Activated CD8-positive, alpha-beta T cell treated with anti-CD3 and anti-CD28 coated beads, Interleukin-2, amount 10 ng/mL, durations not matched to agents 7 days and 5 days (primary cell): ENCODE measurements around the gene PPP1R12C. TPM values are rescaled to one million over a fixed set of nuclear protein-coding genes. Genes with fewer than 3 reads are reported as not detected.
"Not testable (repeated sequence)": the region's sequence is repeated elsewhere in the genome, so short reads cannot be mapped to it uniquely, and the experiment has no call there.

Source experiments
- ATAC-seq: fragments of 150-1000 bp; cut with Tn5 transposase; one replicate; pipeline ENCODE4 v1.10.0; 2021; ENCODE audit warnings: moderate library complexity
- CTCF ChIA-PET: fragments of 350-600 bp; sonication (Branson Sonifier 250); formaldehyde crosslinking; loops from one replicate; lab custom pipeline; 2021; ENCODE audit warnings: antibody characterized with exemption; lab: Charles Lee
- POLR2A ChIA-PET: fragments of 350-600 bp; sonication (Branson Sonifier 250); formaldehyde crosslinking; loops from one replicate; lab custom pipeline; 2021; ENCODE audit warnings: antibody characterized with exemption; lab: Charles Lee
- DNase-seq: peaks from one replicate; pipeline ENCODE4 v3.0.0-alpha.2; 2020
- H3K27ac Mint-ChIP-seq: one replicate; pipeline ENCODE4 v1.8.0; 2021; ENCODE audit warnings: mild to moderate bottlenecking, mixed read lengths
- H3K27me3 Mint-ChIP-seq: one replicate; pipeline ENCODE4 v1.8.0; 2021; ENCODE audit warnings: low read depth, mixed read lengths
- H3K36me3 Mint-ChIP-seq: one replicate; pipeline ENCODE4 v1.8.0; 2021; ENCODE audit warnings: low read depth, mixed read lengths
- H3K4me1 Mint-ChIP-seq: one replicate; pipeline ENCODE4 v1.8.0; 2021; ENCODE audit warnings: low read depth, mixed read lengths
- H3K4me3 Mint-ChIP-seq: one replicate; pipeline ENCODE4 v1.8.0; 2021; ENCODE audit warnings: mild to moderate bottlenecking, mixed read lengths
- H3K9me3 Mint-ChIP-seq: one replicate; pipeline ENCODE4 v1.8.0; 2022; ENCODE audit warnings: mixed read lengths; ENCODE audit not compliant: insufficient read depth
- total RNA-seq, 2 experiments: library from RNA; stranded (reverse); gene quantifications; one replicate each; pipeline ENCODE4 v1.2.3, GENCODE V29; 2021

The PPP1R12C gene
- total RNA-seq, 2 experiments from 2014 or later: 137 to 142 TPM

DNA sequence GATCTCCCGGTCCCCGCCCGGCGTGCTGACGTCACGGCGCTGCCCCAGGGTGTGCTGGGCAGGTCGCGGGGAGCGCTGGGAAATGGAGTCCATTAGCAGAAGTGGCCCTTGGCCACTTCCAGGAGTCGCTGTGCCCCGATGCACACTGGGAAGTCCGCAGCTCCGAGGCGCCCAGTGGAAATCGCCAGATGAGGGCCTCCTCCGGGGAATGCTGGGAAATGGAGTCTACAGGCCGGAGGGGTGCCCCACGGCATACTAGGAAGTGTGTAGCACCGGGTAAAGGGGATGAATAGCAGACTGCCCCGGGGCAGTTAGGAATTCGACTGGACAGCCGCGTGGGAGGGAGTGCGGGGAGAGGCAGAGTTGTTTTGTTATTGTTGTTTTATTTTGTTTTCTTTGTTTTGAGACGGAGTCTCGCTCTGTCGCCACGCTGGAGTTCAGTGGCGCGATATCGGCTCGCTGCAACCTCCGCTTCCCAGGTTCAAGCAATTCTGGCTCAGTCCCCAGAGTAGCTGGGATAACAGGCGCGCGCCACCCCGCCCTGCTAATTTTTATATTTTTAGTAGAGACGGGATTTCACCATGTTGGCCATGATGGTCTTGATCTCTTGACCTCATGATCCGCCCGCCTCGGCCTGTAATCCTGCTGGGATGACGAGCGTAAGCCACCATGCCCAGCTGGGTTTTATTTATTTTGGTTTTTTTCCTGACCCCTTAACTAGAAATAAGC, 390 bp upstream of the PPP1R12C start:
- Mint-ChIP-seq H3K36me3 (peaks cover 16% of the 10 kb centered on the region), H3K27me3 (peaks cover 9% of the 10 kb centered on the region), H3K4me3 (peak overlapping the region; percentile 97), H3K4me1 (peaks cover 39% of the 10 kb centered on the region), H3K9me3 (no peaks in the 10 kb centered on the region), H3K27ac (peak overlapping the region; percentile 91)
- peak; percentile 91 for ATAC-seq
- CTCF ChIA-PET: interaction anchor here (0.6 to 1.1 kb wide), 5 partner anchors 24 to 515 kb away, joined by 3 to 6 read pairs (median 3); no protein-coding TSS in a partner anchor
- POLR2A ChIA-PET: interaction anchor here (0.8 to 1.7 kb wide), 4 partner anchors 37 to 536 kb away, joined by 4 to 6 read pairs (median 4); partner anchors contain the start of genes PPP6R1 and RDH13
- DNase-seq: peak; percentile 98

DNA sequence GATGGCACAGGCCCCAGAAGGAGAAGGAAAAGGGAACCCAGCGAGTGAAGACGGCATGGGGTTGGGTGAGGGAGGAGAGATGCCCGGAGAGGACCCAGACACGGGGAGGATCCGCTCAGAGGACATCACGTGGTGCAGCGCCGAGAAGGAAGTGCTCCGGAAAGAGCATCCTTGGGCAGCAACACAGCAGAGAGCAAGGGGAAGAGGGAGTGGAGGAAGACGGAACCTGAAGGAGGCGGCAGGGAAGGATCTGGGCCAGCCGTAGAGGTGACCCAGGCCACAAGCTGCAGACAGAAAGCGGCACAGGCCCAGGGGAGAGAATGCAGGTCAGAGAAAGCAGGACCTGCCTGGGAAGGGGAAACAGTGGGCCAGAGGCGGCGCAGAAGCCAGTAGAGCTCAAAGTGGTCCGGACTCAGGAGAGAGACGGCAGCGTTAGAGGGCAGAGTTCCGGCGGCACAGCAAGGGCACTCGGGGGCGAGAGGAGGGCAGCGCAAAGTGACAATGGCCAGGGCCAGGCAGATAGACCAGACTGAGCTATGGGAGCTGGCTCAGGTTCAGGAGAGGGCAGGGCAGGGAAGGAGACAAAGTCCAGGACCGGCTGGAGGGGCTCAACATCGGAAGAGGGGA, 1.1 kb downstream of the PPP1R12C start:
- Mint-ChIP-seq H3K27me3 (peaks cover 7% of the 10 kb centered on the region), H3K27ac (peak overlapping the region; percentile 91), H3K4me3 (peak overlapping the region; percentile 89), H3K9me3 (no peaks in the 10 kb centered on the region), H3K4me1 (peaks cover 39% of the 10 kb centered on the region), H3K36me3 (peaks cover 18% of the 10 kb centered on the region)
- ATAC-seq: peak; percentile 59
- DNase-seq: peak; percentile 70
- CTCF ChIA-PET: interaction anchor here (0.8 to 0.9 kb wide), 2 partner anchors 25 to 44 kb away, joined by 3 read pairs; no protein-coding TSS in a partner anchor
- POLR2A ChIA-PET: interaction anchor here (0.6 to 1.4 kb wide), 4 partner anchors 10 to 143 kb away, joined by 3 to 5 read pairs (median 3); partner anchors contain the start of gene PPP6R1

DNA sequence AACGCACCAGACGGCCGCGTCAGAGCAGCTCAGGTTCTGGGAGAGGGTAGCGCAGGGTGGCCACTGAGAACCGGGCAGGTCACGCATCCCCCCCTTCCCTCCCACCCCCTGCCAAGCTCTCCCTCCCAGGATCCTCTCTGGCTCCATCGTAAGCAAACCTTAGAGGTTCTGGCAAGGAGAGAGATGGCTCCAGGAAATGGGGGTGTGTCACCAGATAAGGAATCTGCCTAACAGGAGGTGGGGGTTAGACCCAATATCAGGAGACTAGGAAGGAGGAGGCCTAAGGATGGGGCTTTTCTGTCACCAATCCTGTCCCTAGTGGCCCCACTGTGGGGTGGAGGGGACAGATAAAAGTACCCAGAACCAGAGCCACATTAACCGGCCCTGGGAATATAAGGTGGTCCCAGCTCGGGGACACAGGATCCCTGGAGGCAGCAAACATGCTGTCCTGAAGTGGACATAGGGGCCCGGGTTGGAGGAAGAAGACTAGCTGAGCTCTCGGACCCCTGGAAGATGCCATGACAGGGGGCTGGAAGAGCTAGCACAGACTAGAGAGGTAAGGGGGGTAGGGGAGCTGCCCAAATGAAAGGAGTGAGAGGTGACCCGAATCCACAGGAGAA, 1.9 kb downstream of the PPP1R12C start:
- Mint-ChIP-seq H3K36me3 (peaks cover 24% of the 10 kb centered on the region), H3K27me3 (peaks cover 5% of the 10 kb centered on the region), H3K9me3 (no peaks in the 10 kb centered on the region), H3K4me1 (peaks cover 39% of the 10 kb centered on the region), H3K4me3 (peak overlapping the region; percentile 89), H3K27ac (peak overlapping the region; percentile 91)
- CTCF ChIA-PET: interaction anchor here (0.9 kb wide), 1 partner anchor 27 kb away, joined by 4 read pairs; no protein-coding TSS in a partner anchor
- POLR2A ChIA-PET: no interaction called here
- ATAC-seq (no peak), DNase-seq (no peak)

DNA sequence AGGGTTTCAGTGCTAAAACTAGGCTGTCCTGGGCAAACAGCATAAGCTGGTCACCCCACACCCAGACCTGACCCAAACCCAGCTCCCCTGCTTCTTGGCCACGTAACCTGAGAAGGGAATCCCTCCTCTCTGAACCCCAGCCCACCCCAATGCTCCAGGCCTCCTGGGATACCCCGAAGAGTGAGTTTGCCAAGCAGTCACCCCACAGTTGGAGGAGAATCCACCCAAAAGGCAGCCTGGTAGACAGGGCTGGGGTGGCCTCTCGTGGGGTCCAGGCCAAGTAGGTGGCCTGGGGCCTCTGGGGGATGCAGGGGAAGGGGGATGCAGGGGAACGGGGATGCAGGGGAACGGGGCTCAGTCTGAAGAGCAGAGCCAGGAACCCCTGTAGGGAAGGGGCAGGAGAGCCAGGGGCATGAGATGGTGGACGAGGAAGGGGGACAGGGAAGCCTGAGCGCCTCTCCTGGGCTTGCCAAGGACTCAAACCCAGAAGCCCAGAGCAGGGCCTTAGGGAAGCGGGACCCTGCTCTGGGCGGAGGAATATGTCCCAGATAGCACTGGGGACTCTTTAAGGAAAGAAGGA, 2.8 kb downstream of the PPP1R12C start:
- POLR2A ChIA-PET: no interaction called here
- Mint-ChIP-seq H3K27me3 (peaks cover 1% of the 10 kb centered on the region), H3K27ac (peak overlapping the region; percentile 34), H3K9me3 (no peaks in the 10 kb centered on the region), H3K4me3 (peak overlapping the region; percentile 89), H3K4me1 (peaks cover 35% of the 10 kb centered on the region), H3K36me3 (peaks cover 27% of the 10 kb centered on the region)
- ATAC-seq (no peak), DNase-seq (no peak)
- CTCF ChIA-PET: no interaction called here

DNA sequence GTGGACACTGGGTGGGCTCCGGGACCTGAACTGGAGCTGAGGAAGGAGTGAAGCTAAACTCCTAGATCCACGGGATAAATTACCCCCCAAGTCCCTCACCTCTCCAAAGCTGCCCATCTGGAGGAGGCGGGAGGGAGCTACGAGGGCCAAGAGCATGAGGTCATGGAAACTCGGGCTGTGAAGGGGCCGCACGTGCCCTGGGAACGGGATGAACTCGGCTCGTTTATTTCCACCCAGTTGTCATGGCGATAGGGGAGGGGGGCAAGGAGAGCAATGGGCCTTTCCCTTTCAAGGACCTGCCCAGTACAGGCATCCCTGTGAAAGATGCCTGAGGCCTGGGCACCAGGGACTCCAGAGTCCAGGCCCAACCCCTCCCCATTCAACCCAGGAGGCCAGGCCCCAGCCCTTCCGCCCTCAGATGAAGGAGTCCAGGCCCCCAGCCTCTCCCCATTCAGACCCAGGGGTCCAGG, 3.8 kb downstream of the PPP1R12C start:
- CTCF ChIA-PET: no interaction called here
- Mint-ChIP-seq H3K9me3 (no peaks in the 10 kb centered on the region), H3K36me3 (peaks cover 33% of the 10 kb centered on the region), H3K27ac (no peak overlapping the region), H3K4me1 (peaks cover 26% of the 10 kb centered on the region), H3K4me3 (no peak overlapping the region), H3K27me3 (no peaks in the 10 kb centered on the region)
- ATAC-seq (no peak), DNase-seq (no peak)
- POLR2A ChIA-PET: no interaction called here

DNA sequence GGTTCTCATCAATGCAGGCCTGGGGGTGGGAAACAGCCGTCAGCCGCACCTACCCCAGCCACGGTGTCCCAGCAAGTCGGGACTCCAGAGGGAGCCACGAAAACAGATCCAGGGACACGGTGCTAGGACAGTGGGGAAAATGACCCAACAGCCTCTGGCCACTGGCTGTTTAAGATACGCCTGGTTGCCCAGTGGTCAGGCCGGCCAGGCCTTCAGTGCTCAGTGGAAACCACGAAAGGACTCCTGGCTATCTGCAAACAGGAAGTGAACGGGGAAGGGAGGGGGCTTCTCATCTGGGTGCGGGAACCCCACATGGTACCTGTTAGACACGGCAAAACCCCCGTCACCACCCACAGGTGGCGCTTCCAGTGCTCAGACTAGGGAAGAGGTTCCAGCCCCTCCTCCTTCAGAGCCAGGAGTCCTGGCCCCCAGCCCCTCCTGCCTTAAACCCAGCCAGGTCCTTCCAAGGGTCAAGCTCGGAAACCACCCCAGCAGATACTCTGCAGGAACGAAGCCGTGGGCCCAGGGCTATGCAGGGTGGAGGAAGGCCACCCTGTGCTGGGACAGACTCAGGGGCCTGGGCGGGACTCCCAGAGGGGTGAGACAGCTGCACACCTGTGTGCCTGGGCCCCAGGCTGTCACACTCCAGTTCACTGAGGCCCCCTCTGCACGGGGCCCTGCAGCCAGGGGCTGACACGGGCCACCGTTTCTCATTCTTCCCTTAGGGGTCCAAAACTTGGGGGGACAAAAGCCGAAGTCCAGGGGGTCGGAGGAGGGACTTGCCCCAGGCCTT, 4.5 kb downstream of the PPP1R12C start:
- ChIA-PET POLR2A (no interaction called here), CTCF (no interaction called here)
- Mint-ChIP-seq H3K9me3 (no peaks in the 10 kb centered on the region), H3K27me3 (no peaks in the 10 kb centered on the region), H3K36me3 (peaks cover 36% of the 10 kb centered on the region), H3K27ac (no peak overlapping the region), H3K4me3 (no peak overlapping the region), H3K4me1 (peaks cover 21% of the 10 kb centered on the region)
- no peak for DNase-seq
- no peak for ATAC-seq

DNA sequence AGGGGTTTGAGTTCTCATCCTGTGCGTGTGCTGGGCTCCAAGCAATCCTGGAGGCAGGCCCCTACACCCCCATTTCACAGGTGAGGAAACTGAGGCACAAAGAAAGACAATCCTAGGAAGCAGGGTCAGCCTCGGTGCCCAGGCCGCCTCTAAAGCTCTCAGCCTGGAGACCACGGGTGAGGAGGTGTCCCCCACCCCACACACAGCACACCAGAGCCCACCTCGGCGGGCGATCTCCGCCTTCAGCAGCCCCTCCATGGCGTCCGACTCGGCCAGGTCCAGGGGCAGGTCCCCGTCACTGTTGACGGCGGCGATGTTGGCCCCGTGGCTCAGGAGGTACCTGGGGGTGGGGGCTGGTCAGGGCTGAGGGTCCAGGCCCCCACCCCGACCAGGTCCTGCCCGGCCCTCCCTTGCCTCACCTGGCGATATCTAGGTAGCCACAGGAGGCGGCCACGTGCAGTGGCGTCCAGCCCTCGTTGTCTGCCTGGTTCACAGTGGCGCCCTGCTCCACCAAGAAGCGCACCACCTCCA, 5.1 kb downstream of the PPP1R12C start:
- H3K4me1 Mint-ChIP-seq: peaks cover 18% of the 10 kb centered on the region
- peaks cover 39% of the 10 kb centered on the region for H3K36me3 Mint-ChIP-seq
- H3K4me3 Mint-ChIP-seq: no peak overlapping the region
- H3K9me3 Mint-ChIP-seq: no peaks in the 10 kb centered on the region
- no peaks in the 10 kb centered on the region for H3K27me3 Mint-ChIP-seq
- DNase-seq (no peak), ATAC-seq (no peak)
- CTCF ChIA-PET: no interaction called here
- POLR2A ChIA-PET: no interaction called here
- no peak overlapping the region for H3K27ac Mint-ChIP-seq

DNA sequence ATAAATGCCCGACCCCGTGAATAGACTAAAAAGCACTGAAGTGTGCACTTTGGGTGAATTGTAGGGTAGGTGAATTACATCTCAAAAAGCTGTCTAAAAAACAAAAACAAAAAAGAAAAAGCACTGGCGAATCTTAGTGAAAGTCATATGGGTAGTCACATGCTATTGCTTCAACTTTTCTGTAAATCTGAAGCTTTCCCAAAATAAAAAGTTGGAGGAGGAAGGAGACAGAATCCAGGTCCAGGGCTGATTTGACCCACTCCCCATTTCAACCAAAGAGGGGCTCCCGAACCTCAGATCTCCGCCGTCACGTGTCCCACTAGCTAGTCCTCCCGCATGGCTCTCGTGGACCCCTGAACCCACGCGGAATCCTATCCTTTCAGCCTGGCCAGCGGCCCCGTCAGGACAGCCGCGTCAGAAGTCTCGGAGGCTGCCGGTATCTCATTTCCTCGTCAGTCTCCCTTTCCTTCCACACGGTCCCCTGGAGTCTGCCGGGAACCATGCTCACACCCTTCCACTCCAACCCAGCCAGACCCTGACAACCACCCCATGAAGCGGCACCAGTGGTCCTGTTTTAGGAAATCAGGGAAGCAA, 6.1 kb downstream of the PPP1R12C start:
- H3K27ac Mint-ChIP-seq: no peak overlapping the region
- CTCF ChIA-PET: interaction anchor here (1.0 kb wide), 1 partner anchor 23 kb away, joined by 4 read pairs; no protein-coding TSS in a partner anchor
- no peaks in the 10 kb centered on the region for H3K27me3 Mint-ChIP-seq
- ATAC-seq (no peak), DNase-seq (no peak)
- POLR2A ChIA-PET: interaction anchor here (0.6 kb wide), 1 partner anchor 40 kb away, joined by 3 read pairs; no protein-coding TSS in a partner anchor
- no peak overlapping the region for H3K4me3 Mint-ChIP-seq
- peaks cover 18% of the 10 kb centered on the region for H3K4me1 Mint-ChIP-seq
- H3K36me3 Mint-ChIP-seq: peaks cover 40% of the 10 kb centered on the region
- H3K9me3 Mint-ChIP-seq: no peaks in the 10 kb centered on the region

DNA sequence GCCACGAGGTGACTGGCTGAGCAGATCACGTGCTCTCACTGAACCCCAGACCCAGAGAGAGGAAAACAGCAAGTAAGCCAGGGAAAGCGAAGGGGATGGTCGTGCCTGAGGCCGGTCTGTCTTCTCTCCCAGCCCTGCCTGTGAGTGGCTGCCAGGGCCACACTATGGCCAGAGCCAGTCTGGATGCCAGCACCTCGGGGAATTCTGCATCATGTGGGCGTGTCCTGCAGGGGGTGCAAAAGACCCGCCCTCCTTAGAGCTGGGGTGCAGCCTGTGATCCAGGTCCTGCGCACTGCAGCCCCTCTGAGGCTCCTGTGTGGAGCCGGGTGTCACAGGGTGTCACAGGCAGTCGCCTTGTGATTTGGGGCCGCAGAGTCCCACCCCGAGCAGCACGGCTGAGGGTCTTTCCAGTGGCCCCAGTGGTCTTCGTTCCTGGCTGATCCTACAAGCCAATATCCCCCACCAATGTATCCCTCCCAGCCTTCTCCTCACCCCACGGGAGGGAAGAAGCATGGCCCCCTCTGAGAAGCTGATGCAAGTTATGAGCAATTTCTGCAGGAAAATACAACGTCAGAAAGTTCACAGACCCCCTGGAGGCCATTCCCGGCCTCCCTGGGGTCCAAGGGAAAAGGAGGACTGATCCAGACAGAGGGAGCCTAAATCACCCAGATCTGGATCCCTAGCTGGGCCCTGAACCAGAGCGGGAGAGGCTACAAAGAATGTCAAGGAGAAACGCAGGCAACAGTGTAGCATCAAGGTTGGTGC, 7.7 kb downstream of the PPP1R12C start:
- H3K27me3 Mint-ChIP-seq: no peaks in the 10 kb centered on the region
- DNase-seq (no peak), ATAC-seq (no peak)
- H3K27ac Mint-ChIP-seq: no peak overlapping the region
- POLR2A ChIA-PET: no interaction called here
- CTCF ChIA-PET: no interaction called here
- H3K4me1 Mint-ChIP-seq: peaks cover 4% of the 10 kb centered on the region
- H3K4me3 Mint-ChIP-seq: no peak overlapping the region
- peaks cover 40% of the 10 kb centered on the region for H3K36me3 Mint-ChIP-seq
- no peaks in the 10 kb centered on the region for H3K9me3 Mint-ChIP-seq

DNA sequence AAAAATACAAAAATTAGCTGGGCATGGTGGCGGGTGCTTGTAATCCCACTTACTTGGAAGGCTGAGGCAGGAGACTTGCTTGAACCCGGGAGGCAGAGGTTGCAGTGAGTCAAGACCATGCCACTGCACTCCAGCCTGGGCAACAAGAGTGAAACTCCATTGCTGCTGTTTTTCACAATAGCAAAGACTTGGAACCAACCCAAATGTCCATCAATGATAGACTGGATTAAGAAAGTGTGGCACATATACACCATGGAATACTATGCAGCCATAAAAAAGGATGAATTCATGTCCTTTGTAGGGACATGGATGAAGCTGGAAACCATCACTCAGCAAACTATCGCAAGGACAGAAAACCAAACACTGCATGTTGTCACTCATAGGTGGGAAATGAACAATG, 10.2 kb downstream of the PPP1R12C start:
- H3K27ac Mint-ChIP-seq, H3K9me3 Mint-ChIP-seq, H3K4me1 Mint-ChIP-seq, ATAC-seq, H3K27me3 Mint-ChIP-seq, DNase-seq, H3K4me3 Mint-ChIP-seq: not testable (repeated sequence)
- ChIA-PET CTCF (interaction anchor here (0.7 to 1.7 kb wide), 2 partner anchors 11 to 54 kb away, joined by 3 to 4 read pairs; no protein-coding TSS in a partner anchor), POLR2A (interaction anchor here (0.6 to 1.1 kb wide), 2 partner anchors 9 to 302 kb away, joined by 3 read pairs; no protein-coding TSS in a partner anchor)
- H3K36me3 Mint-ChIP-seq: peaks cover 51% of the 10 kb centered on the region
